ENCODE measurements around the gene NPC1.

NPC1 gene

GRCh38 chr18:23547846-23548245 is 38.5 kb downstream of the NPC1 start:
- no peak overlapping the region for H3K4me3 ChIP-seq (ENCODE audit: low read length)
- no peak overlapping the region for H2BK5ac ChIP-seq (ENCODE audit: low read length)
- no peak overlapping the region for H3K56ac ChIP-seq (ENCODE audit: low read length)
- no peaks in the 10 kb centered on the region for H3K27me3 ChIP-seq (ENCODE audit: insufficient read depth, low read length, poor library complexity)
- no peak overlapping the region for H4K5ac ChIP-seq (ENCODE audit: low read length)
- no peak overlapping the region for H4K8ac ChIP-seq (ENCODE audit: low read depth, low read length)
- no peak overlapping the region for H3K18ac ChIP-seq (ENCODE audit: low read length)
- no peaks in the 10 kb centered on the region for H3K79me1 ChIP-seq (ENCODE audit: low read length)
- no peak overlapping the region for H3K9ac ChIP-seq (ENCODE audit: low read length)
- H2BK15ac ChIP-seq (replicated peaks; ENCODE audit: low read depth), result no peak overlapping the region
- H2AK5ac ChIP-seq (ENCODE audit: low read length), result no peak overlapping the region
- peaks cover 17% of the 10 kb centered on the region for H3K36me3 ChIP-seq (ENCODE audit: control insufficient read depth, insufficient read depth, low read length)
- no peaks in the 10 kb centered on the region for H3K4me1 ChIP-seq (ENCODE audit: control insufficient read depth, low read depth, low read length)
- no peak overlapping the region for H3K4me2 ChIP-seq (ENCODE audit: low read length)
- H3K27ac ChIP-seq (ENCODE audit: low read depth, low read length), result no peak overlapping the region
- no peaks in the 10 kb centered on the region for H3K79me2 ChIP-seq (ENCODE audit: control insufficient read depth, insufficient read depth, low read length)
- no peak overlapping the region for H2BK120ac ChIP-seq (ENCODE audit: low read depth, low read length)
- no CpG with 5 or more reads among the region's 3 CpGs for WGBS (ENCODE audit: extremely low coverage, insufficient coverage, low lambda C conversion rate)
- no peak for DNase-seq
- H3K23ac ChIP-seq (ENCODE audit: low read length), result no peak overlapping the region
- H3K4ac ChIP-seq (ENCODE audit: low read depth, low read length), result no peak overlapping the region

GRCh38 chr18:23547306-23547705 is 39.0 kb downstream of the NPC1 start:
- Histone ChIP-seq H3K27ac (ENCODE audit: low read depth, low read length) (no peak overlapping the region), H3K9ac (ENCODE audit: low read length) (no peak overlapping the region), H2AK5ac (ENCODE audit: low read length) (no peak overlapping the region), H3K79me1 (ENCODE audit: low read length) (no peaks in the 10 kb centered on the region), H3K36me3 (ENCODE audit: control insufficient read depth, insufficient read depth, low read length) (peaks cover 17% of the 10 kb centered on the region), H3K18ac (ENCODE audit: low read length) (no peak overlapping the region), H3K27me3 (ENCODE audit: insufficient read depth, low read length, poor library complexity) (no peaks in the 10 kb centered on the region), H3K79me2 (ENCODE audit: control insufficient read depth, insufficient read depth, low read length) (no peaks in the 10 kb centered on the region), H2BK5ac (ENCODE audit: low read length) (no peak overlapping the region), H2BK120ac (ENCODE audit: low read depth, low read length) (no peak overlapping the region), H3K56ac (ENCODE audit: low read length) (no peak overlapping the region), H3K4me3 (ENCODE audit: low read length) (no peak overlapping the region), H4K8ac (ENCODE audit: low read depth, low read length) (no peak overlapping the region), H3K23ac (ENCODE audit: low read length) (no peak overlapping the region), H3K4me1 (ENCODE audit: control insufficient read depth, low read depth, low read length) (no peaks in the 10 kb centered on the region), H4K5ac (ENCODE audit: low read length) (no peak overlapping the region), H2BK15ac (replicated peaks; ENCODE audit: low read depth) (no peak overlapping the region), H3K4ac (ENCODE audit: low read depth, low read length) (no peak overlapping the region), H3K4me2 (ENCODE audit: low read length) (no peak overlapping the region)
- WGBS (ENCODE audit: extremely low coverage, insufficient coverage, low lambda C conversion rate), result no CpG with 5 or more reads among the region's 3 CpGs
- no peak for DNase-seq

DNA sequence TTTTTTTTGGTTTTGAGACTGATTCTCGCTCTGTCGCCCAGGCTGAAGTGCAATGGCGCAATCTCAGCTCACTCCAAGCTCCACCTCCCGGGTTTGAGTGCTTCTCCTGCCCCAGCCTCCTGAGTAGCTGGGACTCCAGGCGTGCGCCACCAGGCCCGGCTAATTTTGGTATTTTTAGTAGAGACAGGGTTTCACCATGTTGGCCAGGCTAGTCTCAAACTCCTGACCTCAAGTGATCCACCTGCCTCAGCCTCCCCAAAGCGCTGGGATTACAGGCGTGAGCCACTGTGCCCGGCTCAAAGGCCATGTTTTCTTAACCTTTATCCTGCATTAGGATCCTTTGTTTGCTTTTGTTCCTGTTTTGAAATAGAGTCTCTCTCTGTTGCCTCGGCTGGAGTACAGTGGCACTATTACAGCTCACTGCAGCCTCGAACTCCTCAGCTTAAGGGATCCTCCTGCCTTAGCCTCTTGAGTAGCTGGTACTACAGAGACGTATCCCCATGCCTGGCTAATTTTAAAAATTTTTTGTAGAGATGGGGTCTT is 41.0 kb downstream of the NPC1 start:
- H3K27ac ChIP-seq (ENCODE audit: low read depth, low read length), result no peak overlapping the region
- H3K4me2 ChIP-seq (ENCODE audit: low read length), result no peak overlapping the region
- H3K79me2 ChIP-seq (ENCODE audit: control insufficient read depth, insufficient read depth, low read length), result no peaks in the 10 kb centered on the region
- no peak overlapping the region for H3K9ac ChIP-seq (ENCODE audit: low read length)
- peaks cover 15% of the 10 kb centered on the region for H3K36me3 ChIP-seq (ENCODE audit: control insufficient read depth, insufficient read depth, low read length)
- H3K56ac ChIP-seq (ENCODE audit: low read length), result no peak overlapping the region
- no peak overlapping the region for H4K5ac ChIP-seq (ENCODE audit: low read length)
- no peak overlapping the region for H3K4me3 ChIP-seq (ENCODE audit: low read length)
- H2BK120ac ChIP-seq (ENCODE audit: low read depth, low read length), result no peak overlapping the region
- no peak overlapping the region for H3K4ac ChIP-seq (ENCODE audit: low read depth, low read length)
- H3K27me3 ChIP-seq (ENCODE audit: insufficient read depth, low read length, poor library complexity), result no peaks in the 10 kb centered on the region
- DNase-seq, result no peak
- H3K79me1 ChIP-seq (ENCODE audit: low read length), result no peaks in the 10 kb centered on the region
- no peak overlapping the region for H2AK5ac ChIP-seq (ENCODE audit: low read length)
- no CpG with 5 or more reads among the region's 13 CpGs for WGBS (ENCODE audit: extremely low coverage, insufficient coverage, low lambda C conversion rate)
- no peaks in the 10 kb centered on the region for H3K4me1 ChIP-seq (ENCODE audit: control insufficient read depth, low read depth, low read length)
- no peak overlapping the region for H3K23ac ChIP-seq (ENCODE audit: low read length)
- no peak overlapping the region for H4K8ac ChIP-seq (ENCODE audit: low read depth, low read length)
- no peak overlapping the region for H3K18ac ChIP-seq (ENCODE audit: low read length)
- H2BK15ac ChIP-seq (replicated peaks; ENCODE audit: low read depth), result no peak overlapping the region
- no peak overlapping the region for H2BK5ac ChIP-seq (ENCODE audit: low read length)

DNA sequence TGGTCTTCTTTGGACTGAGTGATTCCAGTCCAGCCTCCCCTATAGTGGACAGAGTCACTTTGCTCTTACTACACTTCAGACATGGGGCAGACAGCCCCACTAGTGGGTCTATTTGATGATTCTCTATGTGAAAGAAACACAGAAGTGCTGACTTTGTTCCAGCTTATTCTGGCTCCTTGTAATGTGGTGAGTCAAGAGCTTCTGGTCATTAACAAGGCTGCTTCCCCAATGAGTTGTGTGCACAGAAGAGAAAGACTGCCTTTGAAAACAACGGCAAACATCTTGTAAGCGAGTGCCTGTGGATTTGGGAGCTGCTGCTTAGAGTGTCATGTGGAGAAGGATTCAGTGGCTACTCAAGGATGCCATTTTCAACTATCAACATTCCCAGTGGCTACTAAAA is 43.8 kb downstream of the NPC1 start:
- DNase-seq, result no peak
- Histone ChIP-seq H4K8ac (ENCODE audit: low read depth, low read length) (no peak overlapping the region), H3K18ac (ENCODE audit: low read length) (no peak overlapping the region), H3K56ac (ENCODE audit: low read length) (no peak overlapping the region), H2AK5ac (ENCODE audit: low read length) (no peak overlapping the region), H3K4me1 (ENCODE audit: control insufficient read depth, low read depth, low read length) (no peaks in the 10 kb centered on the region), H3K9ac (ENCODE audit: low read length) (no peak overlapping the region), H3K79me2 (ENCODE audit: control insufficient read depth, insufficient read depth, low read length) (no peaks in the 10 kb centered on the region), H3K27me3 (ENCODE audit: insufficient read depth, low read length, poor library complexity) (no peaks in the 10 kb centered on the region), H2BK15ac (replicated peaks; ENCODE audit: low read depth) (no peak overlapping the region), H2BK120ac (ENCODE audit: low read depth, low read length) (no peak overlapping the region), H3K79me1 (ENCODE audit: low read length) (no peaks in the 10 kb centered on the region), H3K4ac (ENCODE audit: low read depth, low read length) (no peak overlapping the region), H4K5ac (ENCODE audit: low read length) (no peak overlapping the region), H3K23ac (ENCODE audit: low read length) (no peak overlapping the region), H3K4me3 (ENCODE audit: low read length) (no peak overlapping the region), H3K27ac (ENCODE audit: low read depth, low read length) (no peak overlapping the region), H3K4me2 (ENCODE audit: low read length) (no peak overlapping the region), H3K36me3 (ENCODE audit: control insufficient read depth, insufficient read depth, low read length) (peaks cover 21% of the 10 kb centered on the region), H2BK5ac (ENCODE audit: low read length) (no peak overlapping the region)
- no CpG with 5 or more reads among the region's 2 CpGs for WGBS (ENCODE audit: extremely low coverage, insufficient coverage, low lambda C conversion rate)

GRCh38 chr18:23541349-23542093 is 44.8 kb downstream of the NPC1 start:
- no peak for DNase-seq
- no peak overlapping the region for H4K8ac ChIP-seq (ENCODE audit: low read depth, low read length)
- H3K27ac ChIP-seq (ENCODE audit: low read depth, low read length), result no peak overlapping the region
- H2AK5ac ChIP-seq (ENCODE audit: low read length), result no peak overlapping the region
- no peak overlapping the region for H2BK15ac ChIP-seq (replicated peaks; ENCODE audit: low read depth)
- H3K4ac ChIP-seq (ENCODE audit: low read depth, low read length), result no peak overlapping the region
- no peaks in the 10 kb centered on the region for H3K4me1 ChIP-seq (ENCODE audit: control insufficient read depth, low read depth, low read length)
- H3K4me2 ChIP-seq (ENCODE audit: low read length), result no peak overlapping the region
- H3K27me3 ChIP-seq (ENCODE audit: insufficient read depth, low read length, poor library complexity), result no peaks in the 10 kb centered on the region
- no peak overlapping the region for H2BK5ac ChIP-seq (ENCODE audit: low read length)
- no peak overlapping the region for H2BK120ac ChIP-seq (ENCODE audit: low read depth, low read length)
- no peaks in the 10 kb centered on the region for H3K79me1 ChIP-seq (ENCODE audit: low read length)
- H3K23ac ChIP-seq (ENCODE audit: low read length), result no peak overlapping the region
- no peak overlapping the region for H4K5ac ChIP-seq (ENCODE audit: low read length)
- H3K36me3 ChIP-seq (ENCODE audit: control insufficient read depth, insufficient read depth, low read length), result peaks cover 24% of the 10 kb centered on the region
- no peak overlapping the region for H3K56ac ChIP-seq (ENCODE audit: low read length)
- no peaks in the 10 kb centered on the region for H3K79me2 ChIP-seq (ENCODE audit: control insufficient read depth, insufficient read depth, low read length)
- no peak overlapping the region for H3K18ac ChIP-seq (ENCODE audit: low read length)
- H3K9ac ChIP-seq (ENCODE audit: low read length), result no peak overlapping the region
- no peak overlapping the region for H3K4me3 ChIP-seq (ENCODE audit: low read length)
- WGBS (ENCODE audit: extremely low coverage, insufficient coverage, low lambda C conversion rate), result no CpG with 5 or more reads among the region's 9 CpGs

GRCh38 chr18:23540867-23541266 is 45.4 kb downstream of the NPC1 start:
- Histone ChIP-seq H3K23ac (ENCODE audit: low read length) (no peak overlapping the region), H3K27ac (ENCODE audit: low read depth, low read length) (no peak overlapping the region), H3K36me3 (ENCODE audit: control insufficient read depth, insufficient read depth, low read length) (peaks cover 26% of the 10 kb centered on the region), H3K4me3 (ENCODE audit: low read length) (no peak overlapping the region), H3K9ac (ENCODE audit: low read length) (no peak overlapping the region), H2BK5ac (ENCODE audit: low read length) (no peak overlapping the region), H4K5ac (ENCODE audit: low read length) (no peak overlapping the region), H3K79me2 (ENCODE audit: control insufficient read depth, insufficient read depth, low read length) (no peaks in the 10 kb centered on the region), H2BK120ac (ENCODE audit: low read depth, low read length) (no peak overlapping the region), H3K4ac (ENCODE audit: low read depth, low read length) (no peak overlapping the region), H4K8ac (ENCODE audit: low read depth, low read length) (no peak overlapping the region), H3K18ac (ENCODE audit: low read length) (no peak overlapping the region), H3K27me3 (ENCODE audit: insufficient read depth, low read length, poor library complexity) (no peaks in the 10 kb centered on the region), H3K56ac (ENCODE audit: low read length) (no peak overlapping the region), H3K79me1 (ENCODE audit: low read length) (no peaks in the 10 kb centered on the region), H3K4me2 (ENCODE audit: low read length) (no peak overlapping the region), H2BK15ac (replicated peaks; ENCODE audit: low read depth) (no peak overlapping the region), H2AK5ac (ENCODE audit: low read length) (no peak overlapping the region), H3K4me1 (ENCODE audit: control insufficient read depth, low read depth, low read length) (no peaks in the 10 kb centered on the region)
- no peak for DNase-seq
- no CpG with 5 or more reads among the region's 5 CpGs for WGBS (ENCODE audit: extremely low coverage, insufficient coverage, low lambda C conversion rate)

Data from mesendoderm (in vitro differentiated cells).